HG02852 (cell line): Measurements from ENCODE around the gene LIX1L.

ENCODE experiments used
- ATAC-seq: cut with Tn5 transposase; IDR thresholded peaks from one replicate; pipeline ENCODE4 v1.9.1; 2021; ENCODE audit warnings: mild to moderate bottlenecking, moderate library complexity; ENCODE audit not compliant: unreplicated experiment

Gene LIX1L

DNA sequence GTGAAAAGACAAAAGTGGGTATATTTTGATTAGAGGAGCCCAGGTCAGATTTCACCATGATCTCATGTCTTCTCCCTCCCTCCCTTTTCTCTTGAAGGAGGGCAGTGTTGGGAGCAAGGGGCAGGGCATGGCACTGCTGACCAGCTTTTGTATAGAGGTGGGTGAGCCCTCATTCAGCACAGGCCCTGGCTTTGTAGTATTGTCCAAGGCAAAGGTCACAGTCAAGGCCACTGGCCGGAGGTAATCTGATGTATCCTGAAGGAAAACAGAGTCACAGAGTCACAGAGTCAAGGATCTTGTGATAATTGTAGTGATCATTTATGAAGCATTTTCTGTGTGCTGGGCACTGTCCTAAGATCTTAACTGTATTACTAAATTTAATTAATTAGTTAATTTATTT lies 59.8 kb downstream of the LIX1L start:
- no peak for ATAC-seq

DNA sequence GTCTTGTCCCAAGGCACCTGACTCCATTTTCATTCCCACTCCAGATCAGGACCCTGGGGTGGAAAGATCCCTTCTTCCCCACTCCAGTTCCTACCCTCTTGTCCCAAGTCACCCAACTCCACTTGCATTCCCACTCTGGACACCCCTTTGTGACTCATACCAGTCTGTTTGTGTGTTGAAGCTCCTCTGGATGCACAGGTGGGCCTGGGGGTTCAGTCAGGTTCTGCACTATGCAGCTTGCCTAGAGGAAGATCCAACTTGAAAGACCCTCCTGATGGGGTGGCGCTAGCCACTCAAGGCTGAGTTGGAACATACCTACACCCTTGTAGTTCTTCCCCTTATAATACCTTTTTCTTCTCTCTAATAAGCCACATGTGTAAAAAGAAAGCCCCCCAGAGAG lies 62.3 kb downstream of the LIX1L start:
- ATAC-seq = no peak

DNA sequence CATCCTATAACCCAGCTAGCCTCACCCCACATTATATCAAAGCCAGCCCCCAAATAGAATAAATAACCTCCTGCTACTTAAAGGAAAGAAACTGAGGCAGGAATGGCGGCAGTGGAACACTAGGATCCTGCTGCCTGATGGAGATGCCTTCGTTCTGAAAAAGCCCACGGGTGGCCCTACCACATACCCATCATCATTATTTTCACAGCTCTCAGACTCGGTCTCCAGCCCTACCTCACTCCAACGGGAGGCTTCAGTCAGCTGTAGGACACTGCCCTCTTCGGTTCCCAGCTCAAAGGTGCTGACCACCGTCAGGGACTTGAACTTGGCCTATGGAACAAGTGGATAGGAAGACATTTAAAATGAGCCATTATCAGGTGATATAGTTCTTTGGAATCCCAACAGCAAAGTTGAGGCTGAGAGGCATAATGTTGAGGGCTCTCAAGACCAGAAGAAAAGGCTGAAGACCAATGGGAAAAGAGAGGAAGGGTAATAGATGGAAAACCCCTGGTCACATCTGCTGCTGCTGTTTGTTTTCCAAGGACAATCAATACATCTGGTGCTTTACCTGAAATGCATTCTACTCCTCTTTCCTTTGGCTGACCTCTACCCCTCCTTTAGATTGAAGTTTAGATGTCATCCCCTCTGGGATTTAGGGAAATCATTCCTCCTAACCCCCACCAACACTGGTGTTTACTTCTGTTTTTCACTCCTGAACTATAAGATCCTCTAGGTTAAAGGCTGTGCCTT lies 64.3 kb downstream of the LIX1L start:
- no peak for ATAC-seq

- no peak for ATAC-seq
Measured at GRCh38 chr1:145892486-145893087, 65.2 kb downstream of the LIX1L start.

- no peak for ATAC-seq
Measured at GRCh38 chr1:145891587-145892485, 66.0 kb downstream of the LIX1L start.

- ATAC-seq = no peak
Measured at GRCh38 chr1:145891143-145891542, 66.7 kb downstream of the LIX1L start.

DNA sequence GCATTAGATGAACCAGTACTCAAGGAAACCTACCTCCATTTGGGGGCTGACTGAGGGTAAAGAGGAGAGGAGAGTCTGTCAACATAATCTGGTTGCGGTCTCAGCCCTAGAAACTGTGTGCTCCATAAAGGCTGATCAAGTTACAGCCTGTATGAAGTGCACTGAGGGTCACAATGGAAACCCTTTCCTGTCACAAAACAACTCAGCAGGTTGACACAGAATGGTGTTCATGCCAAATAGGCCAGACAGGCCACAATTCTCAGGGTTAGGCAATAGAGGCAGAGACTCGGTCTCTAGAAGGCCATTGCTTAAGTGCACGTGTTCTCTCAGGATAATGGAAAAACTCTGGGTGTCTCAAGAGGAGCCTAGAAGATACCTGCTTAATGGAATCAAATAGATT lies 68.1 kb downstream of the LIX1L start:
- no peak for ATAC-seq

DNA sequence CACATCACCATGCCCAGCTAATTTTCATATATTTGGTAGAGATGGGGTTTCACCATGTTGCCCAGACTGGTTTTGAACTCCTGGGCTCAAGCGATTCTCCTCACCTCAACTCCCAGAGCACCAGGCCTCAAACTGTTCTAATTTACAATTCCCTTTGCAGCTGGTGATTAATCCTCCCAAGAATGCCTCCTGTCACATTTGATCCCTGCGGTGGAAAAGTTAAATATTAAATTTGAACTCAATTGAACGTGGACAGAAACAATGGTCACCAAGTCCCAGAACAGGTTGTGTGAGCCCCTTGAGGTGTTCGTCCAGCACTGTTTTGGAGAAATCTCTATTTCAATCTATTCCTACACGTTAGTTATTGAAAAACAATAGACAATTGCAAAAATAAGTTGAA lies 70.2 kb downstream of the LIX1L start:
- ATAC-seq = no peak

GRCh38 chr1:145886816-145887215 lies 71.0 kb downstream of the LIX1L start:
- no peak for ATAC-seq

DNA sequence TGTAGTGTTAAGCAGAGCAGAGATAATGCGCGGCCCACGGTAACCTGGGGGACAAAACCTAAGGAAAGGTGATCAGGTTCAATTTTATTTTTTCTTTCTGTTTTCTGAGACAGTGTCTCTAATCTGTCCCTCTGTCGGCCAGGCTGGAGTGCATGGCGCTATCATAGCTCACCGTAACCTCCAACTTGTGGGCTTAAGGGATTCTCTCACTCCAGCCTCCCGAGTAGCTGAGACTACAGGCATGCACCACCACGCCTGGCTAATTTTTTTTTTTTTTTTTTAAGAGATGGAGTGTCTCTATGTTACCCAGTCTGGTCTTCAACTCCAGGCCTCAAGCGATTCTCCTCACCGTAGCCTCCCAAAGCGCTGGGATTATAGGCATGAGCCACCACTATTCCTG lies 71.4 kb downstream of the LIX1L start:
- no peak for ATAC-seq

DNA sequence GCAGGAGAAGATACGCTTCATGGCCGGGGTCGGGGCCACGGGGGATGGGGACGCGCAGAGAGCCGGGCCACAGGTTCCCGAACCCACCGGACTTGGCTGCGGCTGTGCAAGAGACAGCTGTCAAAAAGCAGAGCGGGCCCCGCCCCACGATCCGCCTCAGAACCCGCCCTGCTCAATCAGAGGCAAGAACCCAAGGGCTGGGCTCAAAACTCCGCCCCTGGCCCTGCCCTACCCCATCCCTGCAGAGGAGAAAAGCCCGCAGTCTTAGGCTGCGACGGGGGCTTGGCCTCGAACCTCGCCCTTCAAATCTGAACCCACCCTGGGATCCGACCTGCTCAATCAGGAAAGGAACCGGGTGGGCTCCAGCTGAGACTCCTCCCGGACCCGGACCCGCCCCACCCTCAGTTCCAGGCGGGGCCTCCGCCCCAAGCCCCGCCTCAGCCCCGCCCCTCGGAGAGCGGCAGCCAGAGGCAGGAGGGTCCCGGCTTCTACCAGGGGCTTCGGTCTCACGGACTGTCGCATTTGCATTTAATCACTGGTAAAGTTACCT lies 72.0 kb downstream of the LIX1L start, which contains the start of gene ANKRD35:
Gene ANKRD35 (minus strand): TSS at position 129 of the 550 bp plus-strand sequence. CDS start 108 bp downstream, at position 21.
- ATAC-seq = peak; percentile 100

DNA sequence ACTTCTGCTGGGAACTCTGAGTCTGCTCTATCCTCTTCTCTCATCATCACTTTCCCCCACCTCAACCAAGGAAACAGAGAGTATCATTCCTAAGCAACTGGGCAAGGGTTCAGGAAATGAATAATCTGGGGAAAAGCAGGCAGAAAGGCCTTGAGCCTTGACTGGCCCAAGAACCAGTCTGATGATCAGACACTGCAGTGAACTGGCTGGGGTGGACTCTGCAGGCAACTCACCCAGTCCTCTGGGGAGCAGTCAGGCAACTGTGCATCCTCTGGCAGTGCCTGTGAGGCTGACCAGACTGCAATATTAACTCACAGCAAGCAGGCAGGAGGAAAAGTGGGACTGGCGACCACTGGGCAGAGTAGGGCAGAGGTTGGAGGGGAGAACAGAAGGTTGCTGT lies 73.1 kb downstream of the LIX1L start:
- no peak for ATAC-seq
